GM18951 (cell line): ENCODE results near the gene SRCAP.
"Not testable (repeated sequence)": the region's sequence is repeated elsewhere in the genome, so short reads cannot be mapped to it uniquely, and the experiment has no call there.

Source experiments
- POLR2A ChIP-seq: IDR thresholded peaks from 4 replicates; pipeline ENCODE4 v1.6.1; 2011; ENCODE audit warnings: mild to moderate bottlenecking; ENCODE audit not compliant: insufficient read length, insufficient read depth; ENCODE audit errors: extremely low read depth
- in situ Hi-C: fragments of 300-500 bp; cut with MboI; formaldehyde crosslinking; loops from one replicate; pipeline ENCODE4 v1.12.0; 2022; ENCODE audit warnings: low sequenced_read_pairs, mixed read lengths, inconsistent platforms; ENCODE audit not compliant: unreplicated experiment

The SRCAP gene

GRCh38 chr16:30697264-30698138 lies 1.5 kb upstream of the SRCAP start:
- in situ Hi-C loops = no loop called here
- TF ChIP-seq POLR2A = no peak

GRCh38 chr16:30698139-30698815 lies 694 bp upstream of the SRCAP start:
- TF ChIP-seq POLR2A = peak; percentile 89
- in situ Hi-C loops = no loop called here

GRCh38 chr16:30699615-30700099 lies 686 bp downstream of the SRCAP start:
- no peak for TF ChIP-seq POLR2A
- in situ Hi-C loops = no loop called here

GRCh38 chr16:30700491-30700890 lies 1.5 kb downstream of the SRCAP start:
- TF ChIP-seq POLR2A = no peak

GRCh38 chr16:30700971-30701370 lies 2.0 kb downstream of the SRCAP start:
- TF ChIP-seq POLR2A = no peak

More at GRCh38 chr16:30700491-30700890, 1.5 kb downstream of the SRCAP start:
- in situ Hi-C loops = no loop called here

GRCh38 chr16:30703071-30703470 lies 4.1 kb downstream of the SRCAP start:
- in situ Hi-C loops = not testable (repeated sequence)

More at GRCh38 chr16:30700971-30701370, 2.0 kb downstream of the SRCAP start:
- in situ Hi-C loops = no loop called here

- TF ChIP-seq POLR2A = no peak
- in situ Hi-C loops = no loop called here
Observed at GRCh38 chr16:30703971-30704370, 5.0 kb downstream of the SRCAP start.

GRCh38 chr16:30706046-30706445 lies 7.1 kb downstream of the SRCAP start:
- in situ Hi-C loops = no loop called here

GRCh38 chr16:30710971-30711370 lies 12.0 kb downstream of the SRCAP start:
- in situ Hi-C loops = no loop called here
- no peak for TF ChIP-seq POLR2A

More at GRCh38 chr16:30706046-30706445, 7.1 kb downstream of the SRCAP start:
- TF ChIP-seq POLR2A = no peak

GRCh38 chr16:30711712-30712111 lies 12.7 kb downstream of the SRCAP start:
- TF ChIP-seq POLR2A = no peak
- in situ Hi-C loops = no loop called here

GRCh38 chr16:30715750-30716445 lies 16.9 kb downstream of the SRCAP start:
- no peak for TF ChIP-seq POLR2A
- in situ Hi-C loops = no loop called here

- in situ Hi-C loops = no loop called here
- TF ChIP-seq POLR2A = no peak
Observed at GRCh38 chr16:30720086-30720485, 21.1 kb downstream of the SRCAP start.

GRCh38 chr16:30720694-30721093 lies 21.7 kb downstream of the SRCAP start:
- in situ Hi-C loops = no loop called here
- no peak for TF ChIP-seq POLR2A
